Measurements from ENCODE around the gene TMEM53. TPM values are rescaled to one million over a fixed set of nuclear protein-coding genes. Genes with fewer than 3 reads are reported as not detected.

The TMEM53 gene
- total RNA-seq, 1 donor = 9.2 TPM

DNA sequence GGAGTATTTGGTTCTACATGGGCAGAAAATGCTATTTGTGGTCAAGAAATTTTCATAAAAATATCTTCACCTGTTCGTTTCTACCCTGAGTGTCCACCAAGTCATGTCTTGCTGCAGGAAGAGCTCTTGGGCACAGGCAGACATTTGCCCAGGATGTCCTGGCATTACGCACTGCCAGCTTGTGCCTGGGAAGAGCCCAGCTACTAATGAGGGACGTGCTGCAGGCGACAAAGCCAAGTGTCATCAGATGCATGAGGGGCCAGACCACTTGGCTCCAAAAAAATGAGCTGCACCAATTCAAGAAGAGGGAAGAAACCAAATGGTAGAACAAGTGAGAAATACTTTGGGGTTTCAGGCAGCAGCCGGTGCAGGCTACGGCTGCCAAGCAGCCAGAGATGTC is 43.8 kb upstream of the TMEM53 start:
- no peak overlapping the region for H3K4me3 ChIP-seq (ENCODE audit: low read depth, low read length)
- TF ChIP-seq, protein P1, sequence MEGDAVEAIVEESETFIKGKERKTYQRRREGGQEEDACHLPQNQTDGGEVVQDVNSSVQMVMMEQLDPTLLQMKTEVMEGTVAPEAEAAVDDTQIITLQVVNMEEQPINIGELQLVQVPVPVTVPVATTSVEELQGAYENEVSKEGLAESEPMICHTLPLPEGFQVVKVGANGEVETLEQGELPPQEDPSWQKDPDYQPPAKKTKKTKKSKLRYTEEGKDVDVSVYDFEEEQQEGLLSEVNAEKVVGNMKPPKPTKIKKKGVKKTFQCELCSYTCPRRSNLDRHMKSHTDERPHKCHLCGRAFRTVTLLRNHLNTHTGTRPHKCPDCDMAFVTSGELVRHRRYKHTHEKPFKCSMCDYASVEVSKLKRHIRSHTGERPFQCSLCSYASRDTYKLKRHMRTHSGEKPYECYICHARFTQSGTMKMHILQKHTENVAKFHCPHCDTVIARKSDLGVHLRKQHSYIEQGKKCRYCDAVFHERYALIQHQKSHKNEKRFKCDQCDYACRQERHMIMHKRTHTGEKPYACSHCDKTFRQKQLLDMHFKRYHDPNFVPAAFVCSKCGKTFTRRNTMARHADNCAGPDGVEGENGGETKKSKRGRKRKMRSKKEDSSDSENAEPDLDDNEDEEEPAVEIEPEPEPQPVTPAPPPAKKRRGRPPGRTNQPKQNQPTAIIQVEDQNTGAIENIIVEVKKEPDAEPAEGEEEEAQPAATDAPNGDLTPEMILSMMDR (IDR thresholded peaks at IDR 0.05; ENCODE audit: insufficient read depth, low read length) = no peak
- DNase-seq (ENCODE audit: low read depth) = no peak

DNA sequence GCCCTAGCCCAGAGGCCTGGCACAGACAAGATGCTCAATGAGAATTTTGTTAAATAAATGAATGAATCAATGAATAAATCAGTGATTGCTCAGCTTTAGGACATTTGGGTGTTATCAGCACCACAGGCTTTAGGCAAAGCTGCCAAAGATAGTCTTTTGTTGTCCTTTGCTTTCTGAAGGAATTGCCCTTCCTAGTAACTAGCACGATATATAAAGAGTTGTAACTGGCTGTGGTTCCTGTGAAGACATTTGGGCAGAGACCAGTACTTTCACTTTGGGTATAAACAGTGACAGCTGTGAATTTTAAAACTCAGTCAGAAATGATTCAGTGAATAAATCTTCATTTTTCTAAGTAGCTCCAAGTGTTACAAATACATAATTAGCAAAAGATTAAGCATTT is 43.4 kb upstream of the TMEM53 start:
- peak; percentile 41 for DNase-seq (ENCODE audit: low read depth)
- TF ChIP-seq, protein P1 (IDR thresholded peaks at IDR 0.05; ENCODE audit: insufficient read depth, low read length) = no peak
- H3K4me3 ChIP-seq (ENCODE audit: low read depth, low read length) = no peak overlapping the region

DNA sequence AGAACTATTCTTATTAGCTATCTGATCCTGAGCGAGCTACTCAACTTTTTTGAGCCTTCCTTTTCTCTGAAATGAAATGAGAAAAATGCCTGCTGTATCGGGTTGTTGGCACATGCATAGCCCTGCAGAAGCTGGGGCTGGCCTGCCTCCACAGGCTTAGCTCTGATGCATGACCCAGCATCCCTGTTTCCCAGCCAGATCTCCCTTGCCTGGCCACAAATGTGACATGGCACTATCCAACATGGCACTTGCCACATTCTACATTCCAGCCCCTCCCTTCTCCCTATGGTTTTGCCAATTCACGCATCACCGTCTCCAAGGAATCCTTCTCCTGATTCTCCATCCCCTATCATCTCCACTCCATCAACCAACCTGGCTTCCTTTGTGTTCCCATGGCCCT is 42.9 kb upstream of the TMEM53 start:
- TF ChIP-seq, protein P1 (IDR thresholded peaks at IDR 0.05; ENCODE audit: insufficient read depth, low read length) = no peak
- no peak overlapping the region for H3K4me3 ChIP-seq (ENCODE audit: low read depth, low read length)
- DNase-seq (ENCODE audit: low read depth) = peak; percentile 21

DNA sequence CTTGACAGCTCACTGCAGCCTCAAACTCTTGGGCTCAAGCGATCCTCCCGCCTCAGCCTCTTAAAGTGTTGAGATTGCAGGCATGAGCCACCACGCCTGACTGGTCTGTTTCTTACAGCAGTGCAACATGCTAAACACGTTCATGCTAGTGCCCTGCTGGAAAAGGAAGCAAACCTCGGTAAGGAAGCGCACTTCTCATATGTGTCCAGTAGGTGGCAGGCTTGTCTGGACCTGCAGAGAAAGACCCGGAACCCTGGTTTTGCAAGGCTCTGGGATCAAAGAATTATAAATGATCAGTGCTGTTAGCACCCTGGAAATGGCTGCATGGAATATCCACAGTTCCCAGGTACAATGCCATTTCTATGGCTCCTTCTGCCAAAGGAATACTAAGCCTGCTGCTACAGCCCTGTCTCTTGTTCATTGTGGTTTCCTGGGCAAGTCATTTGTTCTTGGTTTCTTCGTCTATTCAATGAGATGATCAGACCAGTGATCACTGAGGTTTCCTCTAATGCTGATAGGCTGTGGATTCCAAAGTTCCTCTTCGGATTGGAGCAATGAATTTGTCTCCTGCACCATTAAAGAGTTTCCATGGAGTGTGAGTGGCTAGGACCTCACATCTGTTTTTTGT is 40.8 kb upstream of the TMEM53 start:
- H3K4me3 ChIP-seq (ENCODE audit: low read depth, low read length) = no peak overlapping the region
- TF ChIP-seq, protein P1 (IDR thresholded peaks at IDR 0.05; ENCODE audit: insufficient read depth, low read length) = peak; percentile 93
- peak; percentile 85 for DNase-seq (ENCODE audit: low read depth)

DNA sequence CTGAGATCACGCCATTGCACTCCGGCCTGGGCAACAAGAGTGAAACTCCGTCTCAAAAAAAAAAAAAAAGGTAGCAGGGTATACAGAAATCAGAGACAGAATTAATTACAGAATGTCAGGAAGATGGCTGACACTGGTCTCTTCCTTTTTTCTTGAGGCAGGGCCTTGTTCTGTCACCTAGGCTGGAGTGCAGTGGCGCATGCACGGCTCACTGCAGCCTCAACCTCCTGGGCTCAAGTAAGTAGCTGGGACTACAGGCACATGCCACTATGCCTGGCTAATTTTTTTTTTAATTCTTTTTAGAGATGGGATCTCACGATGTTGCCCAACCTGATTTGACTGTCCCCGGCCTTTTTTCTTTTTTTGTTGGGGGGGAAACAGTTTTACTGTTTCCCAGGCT is 40.3 kb upstream of the TMEM53 start:
- no peak for DNase-seq (ENCODE audit: low read depth)
- TF ChIP-seq, protein P1 (IDR thresholded peaks at IDR 0.05; ENCODE audit: insufficient read depth, low read length) = no peak
- H3K4me3 ChIP-seq (ENCODE audit: low read depth, low read length) = no peak overlapping the region

DNA sequence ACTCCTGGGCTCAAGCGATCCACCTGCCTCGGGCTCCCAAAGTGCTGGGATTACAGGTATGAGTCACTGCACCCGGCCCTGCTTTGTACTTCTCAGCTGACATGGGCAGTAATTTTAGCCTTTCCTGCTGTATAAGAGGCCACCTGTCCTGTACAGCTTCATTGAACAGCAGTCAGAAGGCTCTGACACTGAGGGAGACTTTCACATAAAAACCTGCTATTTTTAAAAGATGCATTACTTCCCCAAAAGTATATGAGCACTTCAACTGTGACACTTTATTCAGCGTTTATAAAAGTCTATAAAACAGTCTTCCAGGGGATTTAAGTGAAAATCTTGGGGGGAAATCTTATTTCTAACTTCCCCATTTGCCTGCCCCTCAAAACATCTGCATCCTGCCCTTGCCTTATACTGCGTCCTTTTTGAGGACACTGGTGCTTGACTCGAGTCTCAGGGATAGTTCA is 39.1 kb upstream of the TMEM53 start:
- DNase-seq (ENCODE audit: low read depth) = no peak
- H3K4me3 ChIP-seq (ENCODE audit: low read depth, low read length) = no peak overlapping the region
- TF ChIP-seq, protein P1 (IDR thresholded peaks at IDR 0.05; ENCODE audit: insufficient read depth, low read length) = no peak
